Endothelial cell of umbilical vein (primary cell): ENCODE results near the gene SMCP. TPM values are rescaled to one million over a fixed set of nuclear protein-coding genes. Genes with fewer than 3 reads are reported as not detected.

Experiments used
- BruUV-seq: library from RNA; stranded (reverse); fragments of 400-500 nt; replicated peaks from 2 replicates; lab custom pipeline; 2021; lab: Mats Ljungman, UMichigan
- CTCF ChIA-PET: fragments of 300-600, 350-600 bp; sonication (Branson Sonifier 250); formaldehyde crosslinking; loops from one replicate; lab custom pipeline; 2021; ENCODE audit warnings: antibody characterized with exemption, inconsistent platforms; lab: Charles Lee
- POLR2A ChIA-PET: fragments of 300-600, 350-600 bp; sonication (Branson Sonifier 250); formaldehyde crosslinking; loops from one replicate; lab custom pipeline; 2021; ENCODE audit warnings: antibody characterized with exemption, inconsistent platforms; lab: Charles Lee
- DNase-seq: peaks from one replicate; pipeline ENCODE4 v3.0.0-alpha.2; 2011; ENCODE audit warnings: low read depth, low spot score
- FAIRE-seq: peaks from 2 replicates; lab custom pipeline; 2011; peaks lifted over from hg19 to GRCh38; lab: Jason Lieb, UNC
- H2AFZ ChIP-seq: 2 replicates; pipeline ENCODE4 v1.6.0; 2012; ENCODE audit warnings: low read depth, low read length, control low read depth, inconsistent platforms
- H3K27ac ChIP-seq: 2 replicates; pipeline ENCODE4 v1.5.1; 2011; ENCODE audit warnings: low read depth, mild to moderate bottlenecking, control low read depth, low read length, moderate library complexity; ENCODE audit not compliant: insufficient read depth
- H3K27me3 ChIP-seq, 2 experiments: 2 replicates each; pipeline versions ENCODE4 v1.6.0 to v1.6.1; 2011; ENCODE audit warnings: low read length in 2 of 2, mixed read lengths in 1 of 2; ENCODE audit not compliant: control insufficient read depth in 2 of 2, insufficient read depth in 2 of 2
- H3K36me3 ChIP-seq, 2 experiments: 2 replicates in 1 of 2; 3 replicates in 1 of 2; pipeline ENCODE4 v1.5.1; 2011; ENCODE audit warnings: low read length in 2 of 2, mild to moderate bottlenecking in 1 of 2, moderate library complexity in 1 of 2; ENCODE audit not compliant: control insufficient read depth in 2 of 2, insufficient read depth in 2 of 2; ENCODE audit errors: extremely low read depth in 1 of 2
- H3K4me1 ChIP-seq: 3 replicates; pipeline ENCODE4 v1.5.1; 2011; ENCODE audit warnings: mild to moderate bottlenecking, low read length; ENCODE audit not compliant: control insufficient read depth, insufficient read depth; ENCODE audit errors: extremely low read depth
- H3K4me2 ChIP-seq: 2 replicates; pipeline ENCODE4 v1.6.1; 2011; ENCODE audit warnings: low read length, control low read depth, mixed read lengths; ENCODE audit not compliant: insufficient read depth
- H3K4me3 ChIP-seq, 3 experiments: fragments of 200-600 bp in 1 of 3; sonication (generic), shearing (Covaris generic) in 1 of 3; replicated peaks in 1 of 3; 2 replicates each; pipeline ENCODE4 v1.5.1; 2011 to 2016; ENCODE audit warnings: control low read depth in 3 of 3, low read length in 3 of 3, mild to moderate bottlenecking in 2 of 3, inconsistent platforms in 1 of 3, low read depth in 1 of 3, moderate library complexity in 1 of 3; ENCODE audit not compliant: insufficient read depth in 1 of 3
- H3K79me2 ChIP-seq: 2 replicates; pipeline ENCODE4 v1.6.0; 2012; ENCODE audit warnings: low read length, inconsistent platforms; ENCODE audit not compliant: control insufficient read depth, insufficient read depth
- H3K9ac ChIP-seq: replicated peaks from 2 replicates; pipeline ENCODE3; 2011; ENCODE audit warnings: low read length, control low read depth; ENCODE audit not compliant: insufficient read depth; ENCODE audit errors: extremely low read depth
- H3K9me1 ChIP-seq: replicated peaks from 3 replicates; pipeline ENCODE4 v1.6.0; 2011; ENCODE audit warnings: mild to moderate bottlenecking, low read length; ENCODE audit not compliant: control insufficient read depth, insufficient read depth; ENCODE audit errors: extremely low read depth
- H3K9me3 ChIP-seq: replicated peaks from 2 replicates; pipeline ENCODE4 v1.5.1; 2012; ENCODE audit warnings: low read length, inconsistent platforms; ENCODE audit not compliant: control insufficient read depth, insufficient read depth
- H4K20me1 ChIP-seq: replicated peaks from 2 replicates; pipeline ENCODE3; 2011; ENCODE audit warnings: mild to moderate bottlenecking, low read length; ENCODE audit not compliant: control insufficient read depth, insufficient read depth; ENCODE audit errors: extremely low read depth
- CTCF ChIP-seq, 2 donors: IDR thresholded peaks; 1 replicate in 1 of 2; 2 replicates in 1 of 2; pipeline ENCODE4 v1.5.1; 2011; ENCODE audit warnings: low read length in 2 of 2, mild to moderate bottlenecking in 2 of 2, moderate library complexity in 2 of 2, control low read depth in 1 of 2, inconsistent platforms in 1 of 2, low read depth in 1 of 2; ENCODE audit not compliant: insufficient read depth in 1 of 2; ENCODE audit errors: extremely low read depth in 1 of 2
- EZH2 ChIP-seq: IDR thresholded peaks from 2 replicates; pipeline ENCODE4 v1.6.1; 2012; ENCODE audit warnings: borderline replicate concordance, low read depth, mild to moderate bottlenecking, moderate library complexity, low read length, inconsistent platforms; ENCODE audit not compliant: severe bottlenecking
- FOS ChIP-seq: IDR thresholded peaks from 2 replicates; pipeline ENCODE4 v1.6.1; 2011; ENCODE audit warnings: mild to moderate bottlenecking, low read length, moderate library complexity, borderline replicate concordance; ENCODE audit not compliant: insufficient read depth
- GATA2 ChIP-seq: IDR thresholded peaks from 2 replicates; pipeline ENCODE4 v1.7.0; 2011; ENCODE audit warnings: low read depth, mild to moderate bottlenecking, moderate library complexity, mixed read lengths, low read length; ENCODE audit not compliant: insufficient read length, insufficient read depth
- JUN ChIP-seq: IDR thresholded peaks from 2 replicates; pipeline ENCODE4 v1.6.1; 2011; ENCODE audit warnings: borderline replicate concordance, low read depth; ENCODE audit not compliant: insufficient read length, insufficient read depth
- MAX ChIP-seq: IDR thresholded peaks from 2 replicates; pipeline ENCODE4 v1.6.1; 2011; ENCODE audit not compliant: insufficient read depth, insufficient read length
- MYC ChIP-seq: IDR thresholded peaks from one replicate; pipeline ENCODE4 v1.6.1; 2011; ENCODE audit warnings: mild to moderate bottlenecking, low read depth, low read length
- POLR2A ChIP-seq: IDR thresholded peaks from 2 replicates; pipeline ENCODE4 v1.6.1; 2012; ENCODE audit warnings: low read depth, mild to moderate bottlenecking, control low read depth, low read length
- POLR2AphosphoS5 ChIP-seq: IDR thresholded peaks from 2 replicates; pipeline ENCODE4 v1.6.1; 2012; ENCODE audit warnings: low read depth, mild to moderate bottlenecking, control low read depth, low read length, moderate library complexity; ENCODE audit not compliant: insufficient read depth
- dilution Hi-C: fragments of 300-500 bp; cut with MboI; formaldehyde crosslinking; loops from one replicate; pipeline ENCODE4 v1.15.0; 2019; ENCODE audit warnings: low sequenced_read_pairs; ENCODE audit not compliant: extremely low pct_ligation_motif_present
- intact Hi-C: fragments of 100-400 bp; cut with micrococcal nuclease; formaldehyde crosslinking; loops from one replicate; pipeline ENCODE4 v1.10.0; 2022
- polyA plus RNA-seq, 4 experiments: library from polyadenylated mRNA; depleted of rRNA in 3 of 4; stranded (reverse) in 3 of 4; unstranded in 1 of 4; fragments of >200 nt; gene quantifications; 2 replicates each; pipeline versions ENCODE4 v1.2.1 to v1.2.3, GENCODE V29; 2011 to 2012; ENCODE audit warnings: missing spikeins in 1 of 4
- total RNA-seq: library from RNA; stranded (reverse); gene quantifications from 2 replicates; pipeline ENCODE4 v1.2.3, GENCODE V29; 2021

The SMCP gene
- total and polyA plus RNA-seq, 2 donors (not counting 3 experiments of a cell fraction or from before 2014, with no cell fraction given): not detected

GRCh38 chr1:152880907-152881306 is 2.8 kb downstream of the SMCP start:
- Histone ChIP-seq H3K79me2 (no peaks in the 10 kb centered on the region), H3K9ac (no peak overlapping the region), H3K27ac (no peak overlapping the region), H3K9me3 (no peaks in the 10 kb centered on the region), H3K4me2 (no peak overlapping the region), H3K4me1 (no peaks in the 10 kb centered on the region), H3K4me3 (no peak overlapping the region), H3K36me3 (no peaks in the 10 kb centered on the region), H3K9me1 (no peaks in the 10 kb centered on the region), H3K27me3 (no peaks in the 10 kb centered on the region), H2AFZ (no peak overlapping the region), H4K20me1 (no peaks in the 10 kb centered on the region)
- DNase-seq (no peak), FAIRE-seq (no peak)
- dilution Hi-C loops: no loop called here
- intact Hi-C loops: no loop called here
- ChIA-PET CTCF (no interaction called here), POLR2A (no interaction called here)
- TF ChIP-seq CTCF (IDR thresholded peaks at IDR 0.05; ENCODE audit: extremely low read depth in 1 of 2, insufficient read depth in 1 of 2, low read depth in 1 of 2, low read length in 2 of 2): no peak
- TF ChIP-seq MAX: no peak
- TF ChIP-seq POLR2AphosphoS5: no peak
- TF ChIP-seq JUN: no peak
- no peak for TF ChIP-seq FOS
- no peak for TF ChIP-seq EZH2
- TF ChIP-seq GATA2: no peak
- no peak for TF ChIP-seq MYC
- TF ChIP-seq POLR2A: no peak
- BruUV-seq: no TSS peak
